IMR-90 (cell line): ENCODE results near the gene ACACA.
"Not testable (repeated sequence)": the region's sequence is repeated elsewhere in the genome, so short reads cannot be mapped to it uniquely, and the experiment has no call there.

Source experiments
- BHLHE40 ChIP-seq: fragments of 150-350 bp; IDR thresholded peaks from 2 replicates; pipeline ENCODE4 v1.6.1; 2016; ENCODE audit warnings: mild to moderate bottlenecking, low read depth, low read length
- CEBPB ChIP-seq: IDR thresholded peaks from 2 replicates; pipeline ENCODE4 v1.6.1; 2012; ENCODE audit warnings: low read depth, low read length, improper control_type of control experiment
- CHD1 ChIP-seq: IDR thresholded peaks from 2 replicates; pipeline ENCODE4 v1.6.1; 2012; ENCODE audit warnings: low read depth, low read length, improper control_type of control experiment
- CTCF ChIP-seq: conservative IDR thresholded peaks from 2 replicates; pipeline ENCODE4 v1.5.1; 2012; ENCODE audit warnings: mild to moderate bottlenecking, low read depth, low read length, improper control_type of control experiment
- POLR2A ChIP-seq: IDR thresholded peaks from 2 replicates; pipeline ENCODE4 v1.6.1; 2012; ENCODE audit warnings: mild to moderate bottlenecking, low read depth, low read length
- RAD21 ChIP-seq: IDR thresholded peaks from 2 replicates; pipeline ENCODE4 v1.6.1; 2012; ENCODE audit warnings: low read length, improper control_type of control experiment
- RFX5 ChIP-seq: IDR thresholded peaks from 2 replicates; pipeline ENCODE4 v1.8.0; 2012; ENCODE audit warnings: low read depth, mild to moderate bottlenecking, low read length, moderate library complexity
- SMC3 ChIP-seq: fragments of 150-350 bp; IDR thresholded peaks from 2 replicates; pipeline ENCODE4 v1.6.1; 2016; ENCODE audit warnings: low read depth, mild to moderate bottlenecking, antibody characterized with exemption, low read length, moderate library complexity
- USF2 ChIP-seq: fragments of 150-350 bp; IDR thresholded peaks from 2 replicates; pipeline ENCODE4 v1.6.1; 2017; ENCODE audit warnings: mild to moderate bottlenecking, antibody characterized with exemption, low read length, low read depth

GRCh38 chr17:37143558-37143957 is 263.1 kb downstream of the ACACA start:
- TF ChIP-seq CTCF, CEBPB, POLR2A, RAD21, SMC3, USF2, CHD1, RFX5, BHLHE40: not testable (repeated sequence)
